Liver (tissue), 9 donors: ENCODE data around the gene KLHL2. TPM values are rescaled to one million over a fixed set of nuclear protein-coding genes. Genes with fewer than 3 reads are reported as not detected.
A peak's percentile ranks its signal among the peaks of the same experiment; 100 is the strongest.

ENCODE experiments used
- DNase-seq: peaks from one replicate; pipeline ENCODE4 v3.0.0-alpha.2; 2017; ENCODE audit warnings: low spot score
- H3K27ac ChIP-seq, 2 donors: one replicate each; pipeline ENCODE4 v1.7.0; 2013; ENCODE audit warnings: inconsistent platforms in 2 of 2, low read length in 2 of 2, control low read depth in 1 of 2, low read depth in 1 of 2, mild to moderate bottlenecking in 1 of 2
- H3K27me3 ChIP-seq, 4 donors: one replicate each; pipeline versions ENCODE4 v1.6.1 to v1.7.0; 2013; ENCODE audit warnings: low read length in 3 of 4, inconsistent platforms in 1 of 4, mild to moderate bottlenecking in 1 of 4, moderate library complexity in 1 of 4; ENCODE audit not compliant: control insufficient read depth in 4 of 4, insufficient read depth in 4 of 4
- H3K36me3 ChIP-seq, 4 donors: one replicate each; pipeline versions ENCODE4 v1.6.1 to v1.7.0; 2013; ENCODE audit warnings: low read length in 3 of 4, mild to moderate bottlenecking in 3 of 4, low read depth in 1 of 4, moderate library complexity in 1 of 4; ENCODE audit not compliant: control insufficient read depth in 4 of 4, insufficient read depth in 3 of 4
- H3K4me1 ChIP-seq, 4 donors: one replicate each; pipeline versions ENCODE4 v1.6.1 to v1.7.0; 2013; ENCODE audit warnings: low read length in 3 of 4, mild to moderate bottlenecking in 3 of 4, moderate library complexity in 1 of 4; ENCODE audit not compliant: control insufficient read depth in 4 of 4, insufficient read depth in 4 of 4
- H3K4me3 ChIP-seq, 3 donors: one replicate each; pipeline versions ENCODE4 v1.6.1 to v1.7.0; 2013; ENCODE audit warnings: low read length in 3 of 3, control low read depth in 1 of 3, low read depth in 1 of 3, mild to moderate bottlenecking in 1 of 3
- H3K9ac ChIP-seq, 2 donors: one replicate each; pipeline ENCODE4 v1.7.0; 2013; ENCODE audit warnings: low read length in 2 of 2, mild to moderate bottlenecking in 2 of 2, moderate library complexity in 2 of 2, control low read depth in 1 of 2, low read depth in 1 of 2
- H3K9me3 ChIP-seq, 4 donors: one replicate each; pipeline versions ENCODE4 v1.6.1 to v1.7.0; 2013; ENCODE audit warnings: low read length in 3 of 4; ENCODE audit not compliant: control insufficient read depth in 4 of 4
- ATF3 ChIP-seq: IDR thresholded peaks from 2 replicates; pipeline ENCODE4 v1.6.1; 2016; ENCODE audit warnings: antibody characterized with exemption
- CTCF ChIP-seq: fragments of 150-350 bp; IDR thresholded peaks from 2 replicates; pipeline ENCODE4 v1.5.1; 2017; ENCODE audit warnings: improper control_type of control experiment, low read depth, low read length; ENCODE audit not compliant: missing input control
- EGR1 ChIP-seq, 2 donors: IDR thresholded peaks; 2 replicates each; pipeline ENCODE4 v1.6.1; 2016 to 2018; ENCODE audit warnings: antibody characterized with exemption in 2 of 2, low read depth in 2 of 2
- FOXA1 ChIP-seq: IDR thresholded peaks from 2 replicates; pipeline ENCODE4 v1.6.1; 2016; ENCODE audit warnings: antibody characterized with exemption
- FOXA2 ChIP-seq: IDR thresholded peaks from 2 replicates; pipeline ENCODE4 v1.6.1; 2016; ENCODE audit warnings: antibody characterized with exemption
- GABPA ChIP-seq, 2 donors: IDR thresholded peaks in 1 of 2; conservative IDR thresholded peaks in 1 of 2; 2 replicates each; pipeline ENCODE4 v1.6.1; 2016; ENCODE audit warnings: antibody characterized with exemption in 2 of 2, mild to moderate bottlenecking in 1 of 2, moderate library complexity in 1 of 2
- HNF4A ChIP-seq, 2 donors: conservative IDR thresholded peaks; 2 replicates each; pipeline ENCODE4 v1.6.1; 2016; ENCODE audit warnings: antibody characterized with exemption in 2 of 2, mild to moderate bottlenecking in 2 of 2
- HNF4G ChIP-seq: IDR thresholded peaks from 2 replicates; pipeline ENCODE4 v1.6.1; 2016; ENCODE audit warnings: antibody characterized with exemption
- JUND ChIP-seq, 2 donors: IDR thresholded peaks; 2 replicates each; pipeline ENCODE4 v1.6.1; 2016; ENCODE audit warnings: antibody characterized with exemption in 2 of 2
- MAX ChIP-seq: IDR thresholded peaks from 2 replicates; pipeline ENCODE4 v1.6.1; 2016; ENCODE audit warnings: antibody characterized with exemption
- NR2F2 ChIP-seq: IDR thresholded peaks from 2 replicates; pipeline ENCODE4 v1.6.1; 2016; ENCODE audit warnings: antibody characterized with exemption
- RAD21 ChIP-seq, 2 donors: IDR thresholded peaks; 2 replicates each; pipeline ENCODE4 v1.6.1; 2016; ENCODE audit warnings: antibody characterized with exemption in 2 of 2, mild to moderate bottlenecking in 2 of 2
- REST ChIP-seq: IDR thresholded peaks from 2 replicates; pipeline ENCODE4 v1.6.1; 2016; ENCODE audit warnings: antibody characterized with exemption, mild to moderate bottlenecking
- RXRA ChIP-seq, 2 donors: IDR thresholded peaks; 2 replicates each; pipeline ENCODE4 v1.6.1; 2017 to 2018; ENCODE audit warnings: antibody characterized with exemption in 2 of 2, mild to moderate bottlenecking in 1 of 2
- SP1 ChIP-seq: IDR thresholded peaks from 2 replicates; pipeline ENCODE4 v1.6.1; 2018; ENCODE audit warnings: antibody characterized with exemption, mild to moderate bottlenecking
- TAF1 ChIP-seq: conservative IDR thresholded peaks from 2 replicates; pipeline ENCODE4 v1.6.1; 2016; ENCODE audit warnings: antibody characterized with exemption, mild to moderate bottlenecking
- YY1 ChIP-seq: IDR thresholded peaks from 2 replicates; pipeline ENCODE4 v1.6.1; 2016; ENCODE audit warnings: antibody characterized with exemption, mild to moderate bottlenecking
- ZBTB33 ChIP-seq: IDR thresholded peaks from 2 replicates; pipeline ENCODE4 v1.6.1; 2016; ENCODE audit warnings: antibody characterized with exemption
- WGBS: extraction: QIAGEN DNeasy Blood & Tissue Kit; methylation state at CpG from one replicate; pipeline ENCODE4 v1.1.7; 2013; 5-methylcytosine and 5-hydroxymethylcytosine counted together
- polyA plus RNA-seq, 2 donors: library from polyadenylated mRNA; stranded (reverse) in 1 of 2; unstranded in 1 of 2; fragments of 200-250 nt in 1 of 2; fragments of >200 nt in 1 of 2; fragmentation: Nextera tagmentation in 1 of 2; extraction: Ambion mirVana in 1 of 2; gene quantifications; one replicate each; pipeline versions ENCODE4 v1.2.1 to v1.2.3, GENCODE V29; 2013 to 2015
- total RNA-seq, 2 donors: library from RNA; depleted of rRNA; stranded (reverse); fragments of >200 nt; gene quantifications; one replicate each; pipeline ENCODE4 v1.2.3, GENCODE V29; 2014
- donor health status: healthy.
- donor health status: healthy.
- donor health status: healthy.
- donor health status: healthy.
- donor health status: healthy.

KLHL2 gene
- total and polyA plus RNA-seq, 4 donors = 10.0 to 37.9 (median 13.6) TPM

- no peak for TF ChIP-seq FOXA2
- peak; percentile 45 for TF ChIP-seq MAX
- no peak for TF ChIP-seq CTCF
- peak in 1 of 2 donors; percentile 13 for TF ChIP-seq RXRA (IDR thresholded peaks at IDR 0.05)
- no peak for TF ChIP-seq NR2F2
- TF ChIP-seq RAD21 (IDR thresholded peaks at IDR 0.05) = peak; percentile 10 to 23
- TF ChIP-seq TAF1 = peak; percentile 96
- peak; percentile 94 for TF ChIP-seq YY1
- TF ChIP-seq FOXA1 = no peak
- peak; percentile 38 for TF ChIP-seq ZBTB33
- peak; percentile 96 for TF ChIP-seq SP1
- no peak for TF ChIP-seq JUND (IDR thresholded peaks at IDR 0.05)
- peak; percentile 95 for TF ChIP-seq REST
- peak; percentile 93 to 95 for TF ChIP-seq EGR1 (IDR thresholded peaks at IDR 0.05; ENCODE audit: low read depth in 2 of 2)
- TF ChIP-seq ATF3 = no peak
- TF ChIP-seq HNF4G = no peak
- TF ChIP-seq GABPA (IDR thresholded peaks at IDR 0.05 in 1 of 2, conservative IDR thresholded peaks at IDR 0.05 in 1 of 2) = no peak
- no peak for TF ChIP-seq HNF4A (conservative IDR thresholded peaks at IDR 0.05)
- H3K27me3 ChIP-seq = no peaks in the 10 kb centered on the region
- H3K9ac ChIP-seq = peak within 1 kb of the TSS; percentile 92 to 99
- peak; percentile 95 for DNase-seq
- H3K27ac ChIP-seq = peak within 1 kb of the TSS; percentile 94 to 97
- peak within 1 kb of the TSS; percentile 68 to 95 (median 93) for H3K4me3 ChIP-seq
- no peaks in the 10 kb centered on the region for H3K9me3 ChIP-seq
- under 1% methylated on average over 76 of the region's 76 CpGs for WGBS
- H3K36me3 ChIP-seq = no peaks in the 10 kb centered on the region
- peaks cover 2 to 39% (median 16%) of the 10 kb centered on the region in 4 donors for H3K4me1 ChIP-seq
These were observed 120.1 kb downstream of the KLHL2 start, which contains the start of gene MSMO1 for GRCh38 chr4:165327211-165328100. Gene MSMO1 (plus strand): TSS chr4:165327669. CDS start chr4:165333371, 5,702 bp downstream.
